Pons (tissue), 1 donor: Measurements from ENCODE around the gene DOC2A.
"Not testable (repeated sequence)": the region's sequence is repeated elsewhere in the genome, so short reads cannot be mapped to it uniquely, and the experiment has no call there.

Source experiments
- DNase-seq: peaks from one replicate; pipeline ENCODE4 v3.0.0-alpha.2; 2016; ENCODE audit warnings: low spot score

Gene DOC2A

GRCh38 chr16:30027588-30028437 lies 17.0 kb upstream of the DOC2A start:
- no peak for DNase-seq

DNA sequence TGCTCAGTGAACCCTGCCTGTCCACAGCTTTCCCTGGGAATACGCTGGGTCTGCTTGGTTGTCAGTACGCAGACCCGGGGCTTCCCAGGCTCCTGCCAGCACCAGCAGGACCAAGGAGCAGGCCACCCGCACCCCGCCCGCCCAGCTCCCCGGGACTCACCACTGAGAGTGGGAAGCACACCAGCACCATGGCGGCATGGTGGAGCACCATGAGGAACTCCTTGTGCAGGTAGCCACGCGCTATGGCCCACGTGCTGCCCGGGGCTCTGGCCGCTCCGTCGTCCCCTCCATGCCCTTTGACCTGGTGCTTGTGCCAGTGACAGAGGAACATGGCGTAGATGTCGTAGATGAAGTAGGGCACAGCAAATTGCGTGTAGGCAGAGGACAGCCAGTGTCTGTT lies 15.6 kb upstream of the DOC2A start:
- no peak for DNase-seq

DNA sequence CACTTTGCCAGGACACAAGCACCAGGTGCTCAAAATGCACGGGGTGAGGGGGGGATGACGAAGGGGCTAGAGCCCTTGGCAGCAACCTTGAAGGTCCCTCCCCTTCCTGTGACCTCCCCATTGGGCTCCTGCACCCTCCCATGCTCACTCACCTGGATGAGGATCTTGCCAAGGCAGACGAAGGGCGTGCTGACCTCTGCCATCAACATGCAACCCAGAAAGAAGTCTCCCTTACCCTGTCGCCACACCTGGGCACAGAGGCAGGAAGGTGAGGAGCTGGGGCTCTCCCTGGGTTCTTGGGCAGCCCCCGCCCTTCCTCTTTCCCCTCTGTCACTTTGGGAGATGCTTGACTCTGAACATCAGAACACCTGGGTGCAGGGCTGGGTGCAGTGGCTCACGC lies 14.7 kb upstream of the DOC2A start:
- no peak for DNase-seq

- no peak for DNase-seq
These were observed 14.3 kb upstream of the DOC2A start for GRCh38 chr16:30025156-30025555.

DNA sequence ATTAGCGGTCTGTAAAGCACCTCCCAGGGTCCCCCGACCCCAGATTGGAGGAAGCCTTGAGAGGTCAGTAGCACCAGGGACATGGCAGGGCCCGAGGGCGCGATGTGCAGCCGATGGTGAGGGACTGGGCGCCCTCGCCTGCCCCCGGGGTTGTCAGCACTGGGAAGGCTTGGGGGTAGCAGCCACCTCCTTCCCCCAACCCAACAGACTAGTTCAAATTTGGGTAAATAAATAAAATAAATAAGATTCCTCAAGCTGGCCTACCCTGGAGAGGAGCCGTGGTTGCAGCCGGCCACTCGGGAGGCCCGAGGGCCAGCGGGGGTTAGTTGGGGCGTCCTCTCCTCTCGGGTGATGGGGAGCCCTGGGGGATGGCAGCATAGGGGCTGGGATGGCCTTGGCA lies 13.6 kb upstream of the DOC2A start:
- DNase-seq: no peak

DNA sequence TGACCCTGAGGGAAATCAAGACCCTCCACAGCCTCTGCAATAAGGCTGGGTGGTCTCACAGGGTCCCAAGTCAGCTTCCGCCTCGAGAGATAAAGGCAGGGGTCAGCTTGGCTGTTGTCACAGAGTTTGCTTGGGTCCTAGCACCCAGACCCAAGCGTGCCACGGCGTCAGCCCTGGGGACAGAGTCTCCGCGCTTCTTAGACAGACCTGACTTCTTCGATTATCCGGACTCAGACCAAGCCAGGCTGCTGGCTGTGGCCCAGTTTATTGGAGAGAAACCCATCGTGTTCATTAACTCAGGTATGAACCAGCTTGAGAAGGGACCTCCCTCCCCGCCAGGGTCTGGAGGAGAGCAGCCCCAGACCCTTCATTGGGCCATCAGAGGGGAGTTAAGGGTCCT lies 12.8 kb upstream of the DOC2A start:
- no peak for DNase-seq

GRCh38 chr16:30022887-30023286 lies 12.1 kb upstream of the DOC2A start, which contains the start of gene C16orf92:
TSS of gene C16orf92 (plus strand) at chr16:30023198. CDS start at chr16:30023341, 143 bp downstream.
- no peak for DNase-seq

- DNase-seq: no peak
These were observed 7.9 kb upstream of the DOC2A start for GRCh38 chr16:30018731-30019158.

GRCh38 chr16:30017937-30018336 lies 7.1 kb upstream of the DOC2A start:
- DNase-seq: not testable (repeated sequence)

- DNase-seq: no peak
These were observed 6.4 kb upstream of the DOC2A start for GRCh38 chr16:30017277-30017656.

- no peak for DNase-seq
These were observed 5.9 kb upstream of the DOC2A start for GRCh38 chr16:30016555-30017276.

- not testable (repeated sequence) for DNase-seq
These were observed 4.6 kb upstream of the DOC2A start for GRCh38 chr16:30015450-30015849.

- DNase-seq: not testable (repeated sequence)
These were observed 1.8 kb upstream of the DOC2A start for GRCh38 chr16:30012598-30012997.

- no peak for DNase-seq
These were observed 1.1 kb upstream of the DOC2A start for GRCh38 chr16:30011714-30012504.

GRCh38 chr16:30009990-30010843 lies 610 bp downstream of the DOC2A start:
- no peak for DNase-seq

GRCh38 chr16:30009085-30009862 lies 1.6 kb downstream of the DOC2A start:
- DNase-seq: no peak

DNA sequence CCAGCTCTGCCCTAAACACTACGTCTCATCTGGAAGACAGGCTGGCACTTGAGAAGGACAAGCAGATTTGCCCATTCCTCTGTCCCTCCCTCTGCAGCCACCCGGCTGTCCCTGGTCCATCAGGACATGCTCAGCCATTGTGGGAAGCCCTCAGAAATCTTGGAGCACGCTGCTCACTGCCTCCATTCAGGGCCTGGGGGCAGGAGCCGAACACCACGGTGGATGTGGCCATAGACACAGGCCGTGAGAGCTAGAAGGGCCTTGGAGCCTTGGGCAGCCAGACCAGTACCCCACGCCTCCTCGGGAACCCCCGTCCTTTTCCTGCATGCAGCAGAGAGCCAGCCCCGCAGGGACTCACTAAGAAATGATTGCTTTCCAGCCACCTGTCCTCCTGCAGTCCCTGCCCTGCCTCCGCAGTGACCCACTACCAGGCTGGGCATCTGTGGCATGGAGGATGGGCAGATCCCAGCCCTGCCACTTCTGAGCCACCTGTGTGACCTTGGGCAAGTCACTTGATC lies 3.4 kb downstream of the DOC2A start:
- no peak for DNase-seq

GRCh38 chr16:30006659-30007377 lies 4.0 kb downstream of the DOC2A start:
- no peak for DNase-seq

DNA sequence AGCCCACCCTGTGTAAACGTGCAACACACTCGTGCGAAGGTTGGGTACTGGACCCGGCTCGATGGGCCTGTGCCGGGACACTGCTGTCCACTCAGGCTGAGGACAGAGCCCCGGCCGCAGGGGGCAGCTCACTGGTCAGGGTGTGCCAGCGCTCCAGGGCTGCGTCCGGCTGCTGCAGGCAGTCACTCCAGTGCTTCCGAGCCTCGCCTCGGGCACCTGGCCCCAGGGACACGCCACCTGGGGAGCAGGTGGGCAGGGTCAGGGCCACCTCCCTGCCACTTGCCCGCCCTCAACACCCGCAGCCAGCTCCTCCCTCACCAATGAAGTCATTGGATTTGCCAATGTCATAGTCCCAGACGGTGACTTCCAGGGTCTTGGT lies 4.7 kb downstream of the DOC2A start:
- DNase-seq: no peak
